HEK293 (cell line): Measurements from ENCODE around the gene LETM1.

ENCODE experiments used
- HIC1 ChIP-seq: fragments of 450-650 bp; formaldehyde crosslinking; IDR thresholded peaks from 2 replicates; pipeline ENCODE4 v1.5.1; 2016; ENCODE audit warnings: missing biosample characterization, missing genetic modification characterization
- KLF16 ChIP-seq: fragments of 450-650 bp; formaldehyde crosslinking; IDR thresholded peaks from 2 replicates; pipeline ENCODE4 v1.5.1; 2017; ENCODE audit warnings: missing biosample characterization, missing genetic modification characterization
- MEIS1 ChIP-seq: sonication (generic); formaldehyde crosslinking; IDR thresholded peaks from 2 replicates; pipeline ENCODE4 v1.8.1; 2022; ENCODE audit warnings: missing genetic modification reagents, mild to moderate bottlenecking, borderline replicate concordance
- ZBTB21 ChIP-seq: fragments of 450-650 bp; formaldehyde crosslinking; IDR thresholded peaks from 2 replicates; pipeline ENCODE4 v1.5.1; 2017; ENCODE audit warnings: missing biosample characterization, missing genetic modification characterization
- ZNF169 ChIP-seq: fragments of 450-650 bp; formaldehyde crosslinking; IDR thresholded peaks from 2 replicates; pipeline ENCODE4 v1.5.1; 2016; ENCODE audit warnings: missing biosample characterization, missing genetic modification characterization
- ZNF302 ChIP-seq: fragments of 450-650 bp; formaldehyde crosslinking; IDR thresholded peaks from 2 replicates; pipeline ENCODE4 v1.5.1; 2016; ENCODE audit warnings: missing biosample characterization, missing genetic modification characterization, low read depth
- ZNF707 ChIP-seq: fragments of 450-650 bp; formaldehyde crosslinking; IDR thresholded peaks from 2 replicates; pipeline ENCODE4 v1.5.1; 2016; ENCODE audit warnings: missing biosample characterization, missing genetic modification characterization
- TF ChIP-seq, protein P1 (sequence below): fragments of 450-650 bp; formaldehyde crosslinking; IDR thresholded peaks from 2 replicates; pipeline ENCODE4 v1.5.1; 2016; ENCODE audit warnings: missing biosample characterization, missing genetic modification characterization
- TF ChIP-seq, protein P2 (sequence below): fragments of 450-650 bp; formaldehyde crosslinking; IDR thresholded peaks from 2 replicates; pipeline ENCODE4 v1.5.1; 2016; ENCODE audit warnings: missing biosample characterization, missing genetic modification characterization, low read depth

DNA sequence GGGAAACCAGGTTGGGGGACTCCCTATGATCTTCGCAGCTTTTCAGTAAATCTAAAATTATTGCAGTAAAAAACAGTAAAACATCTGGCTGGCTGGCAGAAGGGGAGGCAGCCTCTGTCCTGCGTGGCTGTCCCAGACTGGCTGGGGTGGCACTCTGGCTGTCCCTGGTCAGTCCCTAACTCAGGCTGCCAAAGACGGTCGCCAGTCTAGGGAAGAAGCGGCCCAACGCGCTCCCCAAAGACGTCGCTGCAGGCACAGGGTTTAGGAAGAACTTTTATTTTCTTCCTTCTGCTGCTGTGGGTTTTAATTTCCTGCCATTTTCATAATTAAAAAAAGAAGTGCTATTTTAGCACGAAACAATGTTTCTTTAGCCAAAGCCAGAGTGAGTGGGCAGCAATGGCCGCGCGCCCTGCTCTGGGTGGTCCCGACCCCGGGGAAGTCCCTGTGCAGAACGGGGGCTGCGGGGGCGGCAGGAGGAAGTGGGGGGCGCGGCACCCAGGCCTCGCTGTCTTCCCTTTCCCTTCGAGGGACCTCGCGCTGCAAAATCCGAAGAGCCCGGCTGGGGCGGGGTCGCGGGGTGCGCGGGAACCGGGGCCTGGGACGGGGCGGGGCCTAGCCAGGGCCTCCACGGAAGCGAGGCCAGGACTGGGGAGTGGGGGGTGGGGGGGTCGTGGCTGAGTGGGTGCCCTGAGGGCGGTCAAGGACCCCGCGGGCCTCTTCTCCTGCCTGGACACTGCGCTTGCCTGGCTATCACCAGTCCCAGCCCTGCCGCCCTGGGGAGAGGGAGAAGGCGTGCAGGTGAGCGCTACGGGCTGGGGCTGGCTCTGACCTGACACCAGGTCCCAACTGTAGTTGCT is 6.3 kb upstream of the LETM1 start:
- TF ChIP-seq, protein P1, sequence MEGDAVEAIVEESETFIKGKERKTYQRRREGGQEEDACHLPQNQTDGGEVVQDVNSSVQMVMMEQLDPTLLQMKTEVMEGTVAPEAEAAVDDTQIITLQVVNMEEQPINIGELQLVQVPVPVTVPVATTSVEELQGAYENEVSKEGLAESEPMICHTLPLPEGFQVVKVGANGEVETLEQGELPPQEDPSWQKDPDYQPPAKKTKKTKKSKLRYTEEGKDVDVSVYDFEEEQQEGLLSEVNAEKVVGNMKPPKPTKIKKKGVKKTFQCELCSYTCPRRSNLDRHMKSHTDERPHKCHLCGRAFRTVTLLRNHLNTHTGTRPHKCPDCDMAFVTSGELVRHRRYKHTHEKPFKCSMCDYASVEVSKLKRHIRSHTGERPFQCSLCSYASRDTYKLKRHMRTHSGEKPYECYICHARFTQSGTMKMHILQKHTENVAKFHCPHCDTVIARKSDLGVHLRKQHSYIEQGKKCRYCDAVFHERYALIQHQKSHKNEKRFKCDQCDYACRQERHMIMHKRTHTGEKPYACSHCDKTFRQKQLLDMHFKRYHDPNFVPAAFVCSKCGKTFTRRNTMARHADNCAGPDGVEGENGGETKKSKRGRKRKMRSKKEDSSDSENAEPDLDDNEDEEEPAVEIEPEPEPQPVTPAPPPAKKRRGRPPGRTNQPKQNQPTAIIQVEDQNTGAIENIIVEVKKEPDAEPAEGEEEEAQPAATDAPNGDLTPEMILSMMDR (tag by site-specific recombination) = no peak
- no peak for TF ChIP-seq ZNF302 (tag by site-specific recombination)
- TF ChIP-seq, protein P2, sequence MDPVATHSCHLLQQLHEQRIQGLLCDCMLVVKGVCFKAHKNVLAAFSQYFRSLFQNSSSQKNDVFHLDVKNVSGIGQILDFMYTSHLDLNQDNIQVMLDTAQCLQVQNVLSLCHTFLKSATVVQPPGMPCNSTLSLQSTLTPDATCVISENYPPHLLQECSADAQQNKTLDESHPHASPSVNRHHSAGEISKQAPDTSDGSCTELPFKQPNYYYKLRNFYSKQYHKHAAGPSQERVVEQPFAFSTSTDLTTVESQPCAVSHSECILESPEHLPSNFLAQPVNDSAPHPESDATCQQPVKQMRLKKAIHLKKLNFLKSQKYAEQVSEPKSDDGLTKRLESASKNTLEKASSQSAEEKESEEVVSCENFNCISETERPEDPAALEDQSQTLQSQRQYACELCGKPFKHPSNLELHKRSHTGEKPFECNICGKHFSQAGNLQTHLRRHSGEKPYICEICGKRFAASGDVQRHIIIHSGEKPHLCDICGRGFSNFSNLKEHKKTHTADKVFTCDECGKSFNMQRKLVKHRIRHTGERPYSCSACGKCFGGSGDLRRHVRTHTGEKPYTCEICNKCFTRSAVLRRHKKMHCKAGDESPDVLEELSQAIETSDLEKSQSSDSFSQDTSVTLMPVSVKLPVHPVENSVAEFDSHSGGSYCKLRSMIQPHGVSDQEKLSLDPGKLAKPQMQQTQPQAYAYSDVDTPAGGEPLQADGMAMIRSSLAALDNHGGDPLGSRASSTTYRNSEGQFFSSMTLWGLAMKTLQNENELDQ (tag by site-specific recombination) = no peak
- no peak for TF ChIP-seq HIC1
- TF ChIP-seq KLF16 (tag by site-specific recombination) = no peak
- TF ChIP-seq ZNF169 (tag by site-specific recombination) = no peak
- no peak for TF ChIP-seq ZNF707 (tag by site-specific recombination)
- TF ChIP-seq MEIS1 (CRISPR knock-in tag) = no peak
- TF ChIP-seq ZBTB21 (tag by site-specific recombination) = no peak
